ENCODE results near the gene LRRC8D.
"Not testable (repeated sequence)": the region's sequence is repeated elsewhere in the genome, so short reads cannot be mapped to it uniquely, and the experiment has no call there.

LRRC8D gene

DNA sequence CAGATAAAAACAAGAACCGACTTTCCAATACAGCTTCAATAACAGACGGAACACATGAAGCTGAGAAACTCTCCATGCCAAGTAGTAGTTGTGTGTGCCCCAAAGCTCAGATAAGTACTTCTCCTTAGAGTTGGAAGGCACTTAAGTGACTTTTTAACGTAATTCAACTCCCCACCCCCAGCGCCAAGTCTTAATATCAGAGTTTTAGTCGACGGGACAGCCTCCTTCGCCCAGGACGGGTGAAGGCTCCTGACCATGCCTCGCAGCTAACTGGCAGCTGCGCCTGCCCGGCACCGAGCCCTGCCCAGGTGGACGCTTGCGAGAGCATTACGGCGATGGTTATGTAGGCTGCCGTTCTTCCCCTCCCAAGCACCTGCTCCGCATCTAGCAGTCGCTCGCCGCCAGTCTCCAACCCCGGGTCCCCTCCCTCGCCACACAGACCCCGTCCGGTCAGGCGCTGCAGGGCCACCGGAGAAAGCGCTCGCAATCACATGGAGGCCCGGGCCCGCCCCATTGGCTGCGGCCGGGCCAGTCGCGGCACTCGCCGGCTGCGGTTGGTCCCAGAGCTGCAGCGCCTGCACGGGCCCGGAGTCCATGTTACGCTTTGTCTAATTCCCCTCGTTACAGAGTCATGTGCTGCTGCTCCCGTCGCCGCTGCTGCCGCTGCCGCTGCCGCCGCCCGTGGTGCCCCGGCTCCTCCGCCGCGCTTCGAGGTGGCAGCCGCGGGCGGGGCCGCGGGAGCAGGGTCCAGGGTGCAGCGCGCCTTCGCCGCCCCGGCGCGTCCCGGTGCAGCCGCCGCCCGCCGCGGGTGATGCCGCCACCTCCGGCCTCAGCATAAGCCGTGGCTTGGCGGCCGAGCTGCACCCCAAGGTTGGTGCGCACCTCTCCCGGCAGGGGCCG, at the start of gene LRRC8D:
Gene LRRC8D, plus strand, starts transcription at position 611 of the 900 bp plus-strand sequence. CDS start 112,037 bp downstream, outside the sequence.
- peak; percentile 79 for DNase-seq (ENCODE audit: low spot score)

DNA sequence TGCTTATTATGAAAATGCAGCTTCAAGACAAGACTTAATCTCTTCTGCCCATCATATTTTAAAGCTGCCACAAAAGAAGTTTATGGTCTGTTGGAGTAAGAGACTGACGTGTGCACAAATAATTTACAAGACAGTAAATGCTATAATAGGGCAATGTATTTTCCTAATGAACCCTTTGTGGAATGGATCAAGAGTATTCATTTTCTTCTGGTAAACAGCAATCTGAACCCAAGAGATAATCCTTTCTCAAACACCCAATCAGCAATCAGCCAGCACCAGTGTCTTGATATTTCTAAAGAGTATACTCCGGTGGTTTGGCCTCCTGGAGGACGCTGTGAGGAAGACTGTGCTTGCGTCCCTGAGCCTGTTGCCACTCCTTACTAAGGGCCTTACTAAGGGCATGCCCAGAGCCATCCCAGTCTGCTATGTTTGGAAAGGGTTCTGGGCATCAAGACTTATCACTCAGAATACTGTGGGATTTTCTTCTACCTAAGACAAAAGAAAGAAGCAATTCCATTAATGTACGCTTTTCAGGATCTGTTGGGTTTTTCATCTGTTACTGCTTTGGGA, 48.8 kb upstream of the LRRC8D start:
- DNase-seq (ENCODE audit: low spot score), result no peak

DNA sequence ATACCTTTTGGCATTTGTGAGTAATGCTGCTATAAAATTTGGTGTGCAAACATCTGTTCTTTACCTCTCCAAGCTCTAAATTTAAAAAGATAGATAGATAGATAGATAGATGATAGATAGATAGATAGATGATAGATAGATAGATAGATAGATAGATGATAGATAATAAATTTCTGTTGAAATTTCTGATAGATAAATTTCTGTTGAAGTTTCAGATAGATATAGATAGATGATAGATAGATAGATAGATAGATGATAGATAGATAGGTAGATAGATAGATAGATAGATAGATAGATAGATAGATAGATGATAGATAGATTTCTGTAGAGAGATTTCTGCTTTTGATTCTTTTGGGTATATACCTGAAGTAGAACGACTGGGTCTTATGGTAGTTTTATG, 44.7 kb upstream of the LRRC8D start:
- not testable (repeated sequence) for DNase-seq (ENCODE audit: low spot score)

DNA sequence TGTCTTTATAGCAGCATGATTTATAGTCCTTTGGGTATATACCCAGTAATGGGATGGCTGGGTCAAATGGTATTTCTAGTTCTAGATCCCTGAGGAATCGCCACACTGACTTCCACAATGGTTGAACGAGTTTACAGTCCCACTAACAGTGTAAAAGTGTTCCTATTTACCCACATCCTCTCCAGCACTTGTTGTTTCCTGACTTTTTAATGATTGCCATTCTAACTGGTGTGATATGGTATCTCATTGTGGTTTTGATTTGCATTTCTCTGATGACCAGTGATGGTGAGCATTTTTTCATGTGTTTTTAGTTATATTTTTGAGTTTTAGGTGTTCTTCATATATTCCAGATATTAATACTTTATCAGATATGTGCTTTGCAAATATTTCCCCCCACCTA, 43.6 kb upstream of the LRRC8D start:
- not testable (repeated sequence) for DNase-seq (ENCODE audit: low spot score)

DNA sequence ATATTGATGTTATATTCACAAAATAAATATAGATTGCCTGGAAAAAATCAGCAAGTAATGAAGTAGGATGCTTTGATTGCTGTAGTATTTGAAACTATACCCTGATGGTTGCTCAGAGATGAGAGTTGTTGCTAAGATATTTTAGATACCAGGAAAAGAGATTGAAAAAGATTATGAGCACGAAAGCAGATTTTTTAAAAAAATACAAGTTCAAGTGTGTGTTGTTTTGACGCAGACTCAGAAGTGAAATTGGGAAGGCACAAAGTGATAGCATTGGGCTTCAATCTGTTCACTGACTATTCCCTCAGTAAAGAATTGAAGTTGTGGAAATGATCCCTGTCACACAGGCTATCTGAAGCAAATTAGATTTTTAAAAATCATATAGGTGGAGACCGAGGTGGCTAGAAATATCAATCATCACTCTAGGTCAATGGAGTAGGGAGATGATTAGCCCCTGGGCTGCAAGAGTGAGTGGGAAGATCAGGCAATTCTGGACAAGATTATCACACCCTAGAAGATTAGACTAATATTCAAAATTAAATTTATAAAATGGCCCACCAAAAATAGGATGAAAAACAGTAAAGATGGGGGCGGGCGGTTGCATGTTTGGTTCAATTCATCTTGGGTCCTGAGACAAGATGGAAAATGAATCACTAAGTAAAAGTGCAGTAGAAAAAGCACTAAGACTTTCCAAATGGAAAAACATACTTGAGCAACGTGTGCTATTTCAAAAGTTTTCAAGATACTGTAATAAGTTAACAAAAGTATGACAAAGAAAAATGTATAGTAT, 41.5 kb upstream of the LRRC8D start:
- no peak for DNase-seq (ENCODE audit: low spot score)

DNA sequence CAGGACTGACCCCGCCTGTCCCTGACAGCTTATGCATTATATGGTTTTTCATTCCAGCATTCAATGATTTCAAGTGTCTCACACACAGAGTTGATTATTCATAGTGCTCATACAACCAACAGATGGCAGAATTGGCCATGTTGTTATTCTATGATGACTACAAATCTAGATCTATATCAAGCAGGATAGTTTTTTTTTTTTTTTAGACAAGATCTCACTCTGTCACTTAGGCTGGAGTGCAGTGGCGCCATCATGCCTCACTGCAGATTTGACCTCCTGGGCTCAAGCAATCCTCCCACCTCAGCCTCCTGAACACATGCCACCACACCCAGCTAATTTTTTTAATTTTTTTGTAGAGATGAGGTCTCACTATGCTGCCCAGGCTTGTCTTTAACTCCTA, 40.1 kb upstream of the LRRC8D start:
- no peak for DNase-seq (ENCODE audit: low spot score)

DNA sequence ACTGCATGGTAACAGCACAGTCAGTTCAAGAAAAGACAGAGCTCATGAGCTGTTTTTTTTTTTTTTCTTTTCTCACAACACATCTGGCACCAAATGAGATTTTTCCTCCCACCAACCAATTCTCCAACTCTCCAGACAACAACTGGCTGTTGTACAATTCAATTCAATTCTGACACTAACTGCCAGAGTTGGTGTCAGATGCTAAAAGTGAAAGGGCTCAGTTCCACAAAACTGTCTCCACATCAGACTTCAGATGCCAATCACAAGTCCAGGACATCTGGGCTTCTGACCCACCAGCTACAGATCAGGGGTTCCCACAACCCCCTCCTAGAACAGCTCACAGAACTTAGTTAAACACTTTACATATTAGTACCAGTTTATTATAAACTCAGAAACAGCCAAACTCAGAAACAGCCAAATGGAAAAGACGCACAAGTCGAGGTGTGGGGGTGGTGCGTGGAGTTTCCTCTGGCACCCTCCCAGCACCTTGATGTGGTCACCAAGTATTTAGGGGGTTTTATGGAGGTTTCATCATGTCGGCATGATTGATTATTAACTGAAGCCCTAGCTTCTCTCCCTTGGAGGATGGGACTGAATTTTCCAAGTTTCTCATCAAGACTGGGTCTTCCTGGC, 39.2 kb upstream of the LRRC8D start:
- no peak for DNase-seq (ENCODE audit: low spot score)

DNA sequence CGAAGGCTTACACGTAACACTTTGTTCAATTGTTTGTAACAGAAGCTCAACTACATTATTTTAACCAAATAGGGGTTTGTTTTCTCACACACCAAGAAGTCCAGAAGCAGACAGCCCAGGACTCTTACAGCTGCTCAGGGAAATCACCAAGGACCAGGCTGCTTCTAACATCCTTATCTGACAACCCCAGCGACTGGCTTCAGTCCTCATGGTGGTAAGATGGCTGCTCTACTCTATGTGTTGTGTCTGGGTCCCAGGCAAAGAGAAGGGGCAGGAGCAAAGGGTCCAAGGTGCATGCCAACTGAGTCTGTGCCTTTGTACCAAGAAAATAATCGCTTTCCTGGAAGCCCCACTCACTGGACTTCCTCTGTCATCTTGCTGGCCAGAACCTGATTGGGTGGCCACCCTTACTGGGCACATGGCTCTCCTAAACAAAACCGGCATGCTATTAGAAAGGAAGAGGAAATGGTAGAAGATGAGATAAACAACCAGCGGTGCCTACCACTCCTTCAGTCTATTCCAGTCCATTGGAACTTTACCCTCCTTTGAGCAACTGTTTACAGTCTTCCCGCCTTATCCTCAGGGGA, 34.1 kb upstream of the LRRC8D start:
- DNase-seq (ENCODE audit: low spot score), result no peak

DNA sequence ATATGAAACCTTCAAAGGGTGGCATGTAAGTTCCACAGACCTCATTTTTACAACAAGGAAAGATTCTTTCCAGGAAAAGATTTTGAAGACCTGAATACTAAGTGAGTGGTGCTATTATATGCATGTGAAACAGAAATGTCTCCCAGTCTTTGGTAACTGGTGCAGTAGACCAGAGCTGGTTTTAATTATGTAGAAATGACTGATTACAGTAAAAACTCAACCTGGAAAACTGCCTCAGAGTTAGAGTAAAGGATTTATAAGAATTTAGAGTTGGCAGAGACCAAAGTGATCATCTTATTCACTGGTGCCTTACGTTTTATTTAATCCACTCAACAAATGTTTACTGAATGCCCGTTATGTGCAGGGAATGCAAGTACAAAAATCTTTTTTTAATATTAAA, 30.2 kb upstream of the LRRC8D start:
- DNase-seq (ENCODE audit: low spot score), result no peak

DNA sequence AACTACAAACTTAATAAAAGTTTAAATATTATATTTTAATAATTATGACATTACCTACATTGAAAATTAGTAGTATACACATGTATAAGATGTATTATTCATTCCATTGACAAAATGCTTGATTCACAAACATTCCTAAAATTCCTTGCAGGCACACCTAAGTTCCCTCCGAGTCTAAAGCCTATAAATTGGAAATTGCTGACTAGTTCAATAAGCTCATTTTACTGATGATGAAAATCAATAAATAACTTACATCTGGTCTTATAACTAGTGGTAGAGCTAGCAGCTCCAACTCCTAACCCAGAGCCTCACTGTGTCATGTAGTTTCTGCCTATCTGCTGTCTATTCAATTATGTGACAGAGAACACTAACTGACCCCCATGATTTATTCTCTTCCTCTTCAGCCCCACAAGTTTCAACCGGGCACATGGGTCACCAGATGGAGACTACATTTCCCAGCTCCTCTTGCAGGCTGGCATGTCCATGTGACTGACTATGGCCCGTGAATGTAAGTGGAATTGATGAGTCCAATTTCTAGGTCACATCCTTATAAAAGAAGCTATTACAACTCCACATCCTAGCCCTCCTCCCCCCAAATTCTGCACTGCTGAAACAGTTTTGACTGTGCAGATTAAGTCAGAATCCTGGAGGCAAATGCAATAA, 29.6 kb upstream of the LRRC8D start:
- DNase-seq (ENCODE audit: low spot score), result no peak

DNA sequence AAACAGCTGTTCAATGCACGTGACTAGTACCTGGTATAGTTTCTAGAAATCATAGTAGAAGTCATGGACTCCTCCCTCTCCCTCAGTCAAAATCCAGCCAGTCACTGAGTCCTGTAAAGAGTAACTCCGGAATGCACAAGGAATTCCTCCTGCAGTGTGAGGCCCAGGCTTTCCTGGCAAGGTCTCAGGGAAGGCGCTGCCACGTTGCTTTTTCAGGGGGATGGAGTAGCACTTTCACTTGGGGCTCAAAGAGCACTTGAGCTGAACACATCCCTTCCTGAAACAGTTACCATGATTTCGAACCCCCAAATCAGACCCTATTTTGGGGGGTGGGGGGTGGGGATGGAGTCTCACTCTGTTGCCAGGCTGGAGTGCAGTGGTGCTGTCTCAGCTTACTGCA, 26.4 kb upstream of the LRRC8D start:
- DNase-seq (ENCODE audit: low spot score), result no peak

DNA sequence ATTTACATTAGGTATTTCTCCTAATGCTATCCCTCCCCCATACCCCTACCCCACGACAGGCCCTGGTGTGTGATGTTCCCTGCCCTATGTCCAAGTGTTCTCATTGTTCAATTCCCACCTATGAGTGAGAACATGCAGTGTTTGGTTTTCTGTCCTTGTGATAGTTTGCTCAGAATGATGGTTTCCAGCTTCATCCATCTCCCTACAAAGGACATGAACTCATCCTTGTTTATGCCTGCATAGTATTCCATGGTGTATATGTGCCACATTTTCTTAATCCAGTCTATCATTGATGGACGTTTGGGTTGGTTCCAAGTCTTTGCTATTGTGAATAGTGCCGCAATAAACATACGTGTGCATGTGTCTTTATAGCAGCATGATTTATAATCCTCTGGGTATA, 25.3 kb upstream of the LRRC8D start:
- not testable (repeated sequence) for DNase-seq (ENCODE audit: low spot score)

DNA sequence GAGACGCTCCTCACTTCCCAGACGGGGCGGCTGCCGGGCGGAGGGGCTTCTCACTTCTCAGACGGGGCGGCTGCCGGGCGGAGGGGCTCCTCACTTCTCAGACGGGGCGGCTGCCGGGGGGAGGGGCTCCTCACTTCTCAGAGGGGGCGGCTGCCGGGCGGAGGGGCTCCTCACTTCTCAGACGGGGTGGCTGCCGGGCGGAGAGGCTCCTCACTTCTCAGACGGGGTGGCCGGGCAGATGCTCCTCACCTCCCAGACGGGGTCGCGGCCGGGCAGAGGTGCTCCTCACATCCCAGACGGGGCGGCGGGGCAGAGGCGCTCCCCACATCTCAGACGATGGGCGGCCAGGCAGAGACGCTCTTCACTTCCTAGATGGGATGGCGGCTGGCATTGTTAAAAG, 23.0 kb upstream of the LRRC8D start:
- not testable (repeated sequence) for DNase-seq (ENCODE audit: low spot score)

DNA sequence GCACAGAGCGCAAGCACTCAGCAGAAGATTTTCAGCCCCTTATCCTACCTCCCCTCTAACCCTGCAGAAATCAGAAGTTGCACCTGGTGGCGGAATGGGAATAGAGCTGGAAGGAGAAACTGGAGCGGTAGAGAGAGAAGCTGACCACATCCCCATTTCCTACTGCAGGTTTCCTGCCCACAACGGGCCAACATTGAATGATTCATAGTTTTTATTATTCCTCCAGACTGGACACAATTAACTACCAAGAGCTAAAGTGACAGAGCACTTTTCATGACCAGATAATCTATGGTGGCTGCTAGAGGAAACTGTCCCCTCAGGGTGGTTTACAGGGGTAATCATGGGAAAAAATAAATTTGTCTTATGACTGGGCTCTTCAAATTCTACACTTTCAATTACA, 21.3 kb upstream of the LRRC8D start:
- no peak for DNase-seq (ENCODE audit: low spot score)

DNA sequence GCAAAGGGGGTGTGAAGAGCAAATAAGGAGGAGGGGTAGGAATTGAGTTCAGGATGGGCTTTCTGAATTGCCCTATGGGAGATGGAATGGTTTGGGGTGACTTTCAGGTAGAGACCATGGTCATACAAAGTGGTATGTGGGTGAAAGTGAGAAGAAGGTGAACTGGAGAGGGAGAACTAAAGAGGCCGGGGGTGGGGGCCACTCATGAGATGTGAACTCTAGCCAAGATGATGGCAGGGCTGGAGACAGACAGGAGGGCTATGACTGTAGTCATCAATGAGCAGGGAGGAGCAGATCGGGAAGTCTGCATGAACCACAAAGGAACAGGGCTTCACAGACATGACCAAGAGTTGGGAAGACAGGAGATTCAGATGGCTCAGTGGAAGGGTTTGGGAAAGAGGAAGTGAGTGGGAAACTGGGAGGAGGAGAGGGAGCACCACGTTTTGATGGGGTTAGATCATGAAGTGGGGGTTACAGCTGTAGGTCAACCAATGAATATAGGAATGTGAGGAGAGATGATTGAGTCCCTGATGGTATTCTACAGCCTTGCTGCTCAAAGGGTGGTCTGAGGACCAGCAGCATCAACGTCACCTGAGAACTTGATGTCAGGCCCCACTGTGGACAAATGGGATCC, 20.7 kb upstream of the LRRC8D start:
- DNase-seq (ENCODE audit: low spot score), result no peak

DNA sequence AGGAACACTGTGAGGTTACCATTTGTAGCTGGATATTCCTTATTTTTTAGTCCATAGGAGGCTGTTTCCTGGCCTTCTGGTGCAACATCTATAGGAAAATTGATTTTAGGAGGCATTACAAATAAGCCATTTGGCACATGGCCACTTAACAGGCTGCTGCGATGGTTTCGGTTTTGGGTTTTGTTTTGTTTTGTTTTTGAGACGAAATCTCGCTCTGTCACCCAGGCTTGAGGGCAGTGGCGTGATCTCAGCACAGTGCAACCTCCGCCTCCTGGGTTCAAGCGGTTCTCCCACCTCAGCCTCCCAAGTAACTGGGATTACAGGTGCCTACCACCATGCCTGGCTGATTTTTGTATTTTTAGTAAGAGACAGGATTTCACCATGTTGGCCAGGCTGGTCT, 20.1 kb upstream of the LRRC8D start:
- DNase-seq (ENCODE audit: low spot score), result no peak

DNA sequence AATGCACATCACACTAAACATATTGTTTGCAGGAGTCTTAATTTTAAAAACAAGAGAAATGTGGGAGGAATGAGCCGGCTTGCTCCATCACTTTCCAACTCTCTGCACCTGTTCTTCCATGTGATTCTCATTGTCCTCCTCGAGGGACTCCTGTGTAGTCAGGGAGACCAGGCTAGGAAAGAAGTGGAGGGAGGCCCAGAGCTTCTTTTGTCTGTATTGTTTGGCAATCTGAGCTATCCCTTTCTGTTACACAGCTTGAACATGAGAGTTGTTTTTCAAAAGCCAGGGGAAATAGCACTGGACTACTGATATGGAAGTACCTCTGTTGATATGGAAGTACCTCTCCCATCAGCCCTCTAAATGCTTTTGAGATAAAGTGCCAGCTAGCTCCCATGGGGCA, 18.8 kb upstream of the LRRC8D start:
- no peak for DNase-seq (ENCODE audit: low spot score)

DNA sequence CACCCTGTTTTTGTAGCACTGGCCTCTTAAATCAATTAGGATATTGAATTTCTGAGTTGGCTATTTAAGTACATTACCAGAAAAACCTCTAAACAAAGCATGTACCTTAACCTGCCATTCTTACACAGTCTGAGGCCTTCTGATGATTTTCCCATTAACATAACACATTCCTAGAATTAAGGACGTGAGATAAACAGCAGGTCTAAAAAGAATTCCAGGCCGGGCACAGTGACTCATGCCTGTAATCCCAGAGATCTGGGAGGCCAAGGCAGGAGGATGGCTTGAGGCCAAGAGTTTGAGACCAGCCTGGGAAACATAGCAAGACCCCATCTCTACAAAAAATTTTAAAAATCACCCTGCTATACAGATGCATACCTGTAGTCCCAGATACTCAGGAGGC, 18.0 kb upstream of the LRRC8D start:
- no peak for DNase-seq (ENCODE audit: low spot score)

DNA sequence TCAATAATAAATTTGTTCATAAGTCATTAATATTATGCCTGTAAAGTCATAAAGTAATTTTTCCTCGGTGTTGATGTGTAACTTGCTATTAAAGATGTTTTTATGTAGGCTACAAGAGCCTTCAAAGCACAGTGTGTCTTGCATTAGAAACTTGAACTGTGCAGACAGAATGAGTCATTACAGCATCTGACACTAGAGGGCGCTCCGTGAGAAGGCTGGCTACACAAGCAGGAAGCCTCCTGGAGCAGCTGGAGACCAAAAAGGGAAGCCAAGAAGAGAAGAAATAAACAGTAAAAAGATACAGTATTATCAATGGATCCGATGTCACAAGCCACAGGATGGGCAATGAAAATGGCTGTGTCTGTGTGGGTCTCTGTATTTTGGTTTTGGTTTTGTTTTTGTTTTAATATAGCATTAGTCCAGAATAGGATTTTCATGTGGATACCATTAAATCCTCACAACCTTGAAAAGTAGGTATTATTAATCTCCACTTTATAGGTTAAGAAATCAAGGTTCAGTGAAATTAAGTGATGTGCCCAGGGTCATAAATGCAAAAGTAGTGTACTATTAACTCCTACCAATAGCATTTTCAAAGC, 16.1 kb upstream of the LRRC8D start:
- DNase-seq (ENCODE audit: low spot score), result peak; percentile 83

DNA sequence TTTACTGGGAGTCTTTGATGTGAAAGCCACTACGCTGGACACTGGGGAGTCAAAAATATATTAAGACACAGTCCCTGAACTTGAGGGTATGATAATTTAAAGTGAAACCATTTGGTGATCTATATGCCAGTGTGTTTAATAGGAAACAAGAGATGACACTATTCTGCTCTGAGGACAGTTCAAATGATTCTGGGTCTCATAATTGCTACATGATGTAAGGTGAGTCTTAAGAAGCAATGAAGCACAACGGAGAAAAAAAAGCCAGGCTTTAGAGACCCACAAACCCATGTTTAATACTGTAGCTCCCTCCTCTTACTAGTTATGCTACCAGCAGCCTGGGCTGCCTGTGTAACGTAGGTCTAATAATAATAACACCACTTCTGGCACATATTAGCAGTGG, 14.2 kb upstream of the LRRC8D start:
- DNase-seq (ENCODE audit: low spot score), result no peak

DNA sequence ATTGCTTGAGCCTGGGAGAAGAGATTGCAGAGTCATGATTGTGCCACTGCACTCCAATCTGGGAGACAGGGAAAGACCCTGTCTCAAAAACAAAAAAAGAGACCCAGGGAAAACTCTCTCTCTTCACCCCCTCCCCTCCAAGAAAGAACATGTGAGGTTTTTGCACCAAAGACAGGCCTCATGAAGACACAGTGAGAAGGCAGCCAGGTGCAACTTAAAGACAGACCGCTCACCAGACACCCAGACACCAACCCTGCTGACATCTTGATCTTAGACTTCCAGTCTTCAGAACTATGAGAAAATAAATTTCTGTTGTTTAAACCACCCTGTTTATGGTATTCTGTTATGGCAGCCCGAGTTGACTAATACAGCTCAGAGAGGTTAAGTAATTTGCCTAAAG, 13.3 kb upstream of the LRRC8D start:
- no peak for DNase-seq (ENCODE audit: low spot score)
